ENCODE data around the gene BUD23.

DNA sequence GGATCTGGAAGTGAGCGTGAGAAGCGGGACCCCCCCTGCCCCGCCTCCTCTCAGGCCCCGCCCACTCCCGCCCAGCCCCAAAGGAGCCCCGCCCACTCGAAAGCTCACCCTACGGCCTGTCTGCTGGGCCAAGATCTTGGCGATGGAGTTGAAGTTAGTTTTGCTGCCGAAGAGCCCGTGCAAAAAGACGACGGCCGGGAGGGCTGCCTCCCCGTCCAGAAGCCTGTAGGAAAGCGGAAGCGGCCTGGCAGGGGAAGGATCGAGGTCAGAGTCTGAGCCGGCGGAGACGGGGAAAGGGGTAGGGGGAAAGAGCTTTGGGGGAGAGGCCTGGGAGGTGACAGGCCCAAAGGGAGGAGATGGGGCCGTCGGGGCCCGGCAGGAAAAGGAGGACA lies 54.8 kb downstream of the BUD23 start:
- TF ChIP-seq, protein P1, sequence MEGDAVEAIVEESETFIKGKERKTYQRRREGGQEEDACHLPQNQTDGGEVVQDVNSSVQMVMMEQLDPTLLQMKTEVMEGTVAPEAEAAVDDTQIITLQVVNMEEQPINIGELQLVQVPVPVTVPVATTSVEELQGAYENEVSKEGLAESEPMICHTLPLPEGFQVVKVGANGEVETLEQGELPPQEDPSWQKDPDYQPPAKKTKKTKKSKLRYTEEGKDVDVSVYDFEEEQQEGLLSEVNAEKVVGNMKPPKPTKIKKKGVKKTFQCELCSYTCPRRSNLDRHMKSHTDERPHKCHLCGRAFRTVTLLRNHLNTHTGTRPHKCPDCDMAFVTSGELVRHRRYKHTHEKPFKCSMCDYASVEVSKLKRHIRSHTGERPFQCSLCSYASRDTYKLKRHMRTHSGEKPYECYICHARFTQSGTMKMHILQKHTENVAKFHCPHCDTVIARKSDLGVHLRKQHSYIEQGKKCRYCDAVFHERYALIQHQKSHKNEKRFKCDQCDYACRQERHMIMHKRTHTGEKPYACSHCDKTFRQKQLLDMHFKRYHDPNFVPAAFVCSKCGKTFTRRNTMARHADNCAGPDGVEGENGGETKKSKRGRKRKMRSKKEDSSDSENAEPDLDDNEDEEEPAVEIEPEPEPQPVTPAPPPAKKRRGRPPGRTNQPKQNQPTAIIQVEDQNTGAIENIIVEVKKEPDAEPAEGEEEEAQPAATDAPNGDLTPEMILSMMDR (IDR thresholded peaks at IDR 0.05 in 2 of 3, conservative IDR thresholded peaks at IDR 0.05 in 1 of 3; ENCODE audit: insufficient read depth in 2 of 3, low read depth in 1 of 3, low read length in 3 of 3), result no peak
- TF ChIP-seq, protein P2, sequence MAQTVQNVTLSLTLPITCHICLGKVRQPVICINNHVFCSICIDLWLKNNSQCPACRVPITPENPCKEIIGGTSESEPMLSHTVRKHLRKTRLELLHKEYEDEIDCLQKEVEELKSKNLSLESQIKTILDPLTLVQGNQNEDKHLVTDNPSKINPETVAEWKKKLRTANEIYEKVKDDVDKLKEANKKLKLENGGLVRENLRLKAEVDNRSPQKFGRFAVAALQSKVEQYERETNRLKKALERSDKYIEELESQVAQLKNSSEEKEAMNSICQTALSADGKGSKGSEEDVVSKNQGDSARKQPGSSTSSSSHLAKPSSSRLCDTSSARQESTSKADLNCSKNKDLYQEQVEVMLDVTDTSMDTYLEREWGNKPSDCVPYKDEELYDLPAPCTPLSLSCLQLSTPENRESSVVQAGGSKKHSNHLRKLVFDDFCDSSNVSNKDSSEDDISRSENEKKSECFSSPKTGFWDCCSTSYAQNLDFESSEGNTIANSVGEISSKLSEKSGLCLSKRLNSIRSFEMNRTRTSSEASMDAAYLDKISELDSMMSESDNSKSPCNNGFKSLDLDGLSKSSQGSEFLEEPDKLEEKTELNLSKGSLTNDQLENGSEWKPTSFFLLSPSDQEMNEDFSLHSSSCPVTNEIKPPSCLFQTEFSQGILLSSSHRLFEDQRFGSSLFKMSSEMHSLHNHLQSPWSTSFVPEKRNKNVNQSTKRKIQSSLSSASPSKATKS (CRISPR knock-in tag; IDR thresholded peaks at IDR 0.05), result no peak
- TF ChIP-seq ZNF197 (CRISPR knock-in tag; IDR thresholded peaks at IDR 0.05; ENCODE audit: low read depth) (no peak), ZNF644 (tag; IDR thresholded peaks at IDR 0.05; ENCODE audit: low read depth) (no peak), MAFK (IDR thresholded peaks at IDR 0.05; ENCODE audit: low read length) (no peak)
- TF ChIP-seq, protein P3, sequence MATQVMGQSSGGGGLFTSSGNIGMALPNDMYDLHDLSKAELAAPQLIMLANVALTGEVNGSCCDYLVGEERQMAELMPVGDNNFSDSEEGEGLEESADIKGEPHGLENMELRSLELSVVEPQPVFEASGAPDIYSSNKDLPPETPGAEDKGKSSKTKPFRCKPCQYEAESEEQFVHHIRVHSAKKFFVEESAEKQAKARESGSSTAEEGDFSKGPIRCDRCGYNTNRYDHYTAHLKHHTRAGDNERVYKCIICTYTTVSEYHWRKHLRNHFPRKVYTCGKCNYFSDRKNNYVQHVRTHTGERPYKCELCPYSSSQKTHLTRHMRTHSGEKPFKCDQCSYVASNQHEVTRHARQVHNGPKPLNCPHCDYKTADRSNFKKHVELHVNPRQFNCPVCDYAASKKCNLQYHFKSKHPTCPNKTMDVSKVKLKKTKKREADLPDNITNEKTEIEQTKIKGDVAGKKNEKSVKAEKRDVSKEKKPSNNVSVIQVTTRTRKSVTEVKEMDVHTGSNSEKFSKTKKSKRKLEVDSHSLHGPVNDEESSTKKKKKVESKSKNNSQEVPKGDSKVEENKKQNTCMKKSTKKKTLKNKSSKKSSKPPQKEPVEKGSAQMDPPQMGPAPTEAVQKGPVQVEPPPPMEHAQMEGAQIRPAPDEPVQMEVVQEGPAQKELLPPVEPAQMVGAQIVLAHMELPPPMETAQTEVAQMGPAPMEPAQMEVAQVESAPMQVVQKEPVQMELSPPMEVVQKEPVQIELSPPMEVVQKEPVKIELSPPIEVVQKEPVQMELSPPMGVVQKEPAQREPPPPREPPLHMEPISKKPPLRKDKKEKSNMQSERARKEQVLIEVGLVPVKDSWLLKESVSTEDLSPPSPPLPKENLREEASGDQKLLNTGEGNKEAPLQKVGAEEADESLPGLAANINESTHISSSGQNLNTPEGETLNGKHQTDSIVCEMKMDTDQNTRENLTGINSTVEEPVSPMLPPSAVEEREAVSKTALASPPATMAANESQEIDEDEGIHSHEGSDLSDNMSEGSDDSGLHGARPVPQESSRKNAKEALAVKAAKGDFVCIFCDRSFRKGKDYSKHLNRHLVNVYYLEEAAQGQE (IDR thresholded peaks at IDR 0.05; ENCODE audit: borderline replicate concordance), result no peak
- TF ChIP-seq, protein P3 (CRISPR knock-in tag; IDR thresholded peaks at IDR 0.05; ENCODE audit: low read depth), result no peak
- TF ChIP-seq, protein P4, sequence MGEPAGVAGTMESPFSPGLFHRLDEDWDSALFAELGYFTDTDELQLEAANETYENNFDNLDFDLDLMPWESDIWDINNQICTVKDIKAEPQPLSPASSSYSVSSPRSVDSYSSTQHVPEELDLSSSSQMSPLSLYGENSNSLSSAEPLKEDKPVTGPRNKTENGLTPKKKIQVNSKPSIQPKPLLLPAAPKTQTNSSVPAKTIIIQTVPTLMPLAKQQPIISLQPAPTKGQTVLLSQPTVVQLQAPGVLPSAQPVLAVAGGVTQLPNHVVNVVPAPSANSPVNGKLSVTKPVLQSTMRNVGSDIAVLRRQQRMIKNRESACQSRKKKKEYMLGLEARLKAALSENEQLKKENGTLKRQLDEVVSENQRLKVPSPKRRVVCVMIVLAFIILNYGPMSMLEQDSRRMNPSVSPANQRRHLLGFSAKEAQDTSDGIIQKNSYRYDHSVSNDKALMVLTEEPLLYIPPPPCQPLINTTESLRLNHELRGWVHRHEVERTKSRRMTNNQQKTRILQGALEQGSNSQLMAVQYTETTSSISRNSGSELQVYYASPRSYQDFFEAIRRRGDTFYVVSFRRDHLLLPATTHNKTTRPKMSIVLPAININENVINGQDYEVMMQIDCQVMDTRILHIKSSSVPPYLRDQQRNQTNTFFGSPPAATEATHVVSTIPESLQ (CRISPR knock-in tag; IDR thresholded peaks at IDR 0.05), result no peak
